Measurements from ENCODE around the gene SLX1A. TPM values are rescaled to one million over a fixed set of nuclear protein-coding genes. Genes with fewer than 3 reads are reported as not detected.
A peak's percentile ranks its signal among the peaks of the same experiment; 100 is the strongest.

SLX1A gene
- total and polyA plus RNA-seq, 9 of the 15 experiments (the other 6 are each of a cell fraction or from before 2014, with no cell fraction given): 2.3 to 86.5 (median 11.6) TPM

- TF ChIP-seq NRF1 (conservative IDR thresholded peaks at IDR 0.05 in 1 of 2, IDR thresholded peaks at IDR 0.05 in 1 of 2): peak; percentile 44 to 63; a peak in 3 of 4 replicates
- TF ChIP-seq MAZ (CRISPR knock-in tag; conservative IDR thresholded peaks at IDR 0.05 in 1 of 2, IDR thresholded peaks at IDR 0.05 in 1 of 2): peak in 1 of 2 experiments; percentile 27; a peak in 2 of 4 replicates
- TF ChIP-seq CTBP1 (IDR thresholded peaks at IDR 0.05; ENCODE audit: borderline replicate concordance): peak; percentile 33; the same call in 1 of the 2 replicates
- TF ChIP-seq, protein P1, sequence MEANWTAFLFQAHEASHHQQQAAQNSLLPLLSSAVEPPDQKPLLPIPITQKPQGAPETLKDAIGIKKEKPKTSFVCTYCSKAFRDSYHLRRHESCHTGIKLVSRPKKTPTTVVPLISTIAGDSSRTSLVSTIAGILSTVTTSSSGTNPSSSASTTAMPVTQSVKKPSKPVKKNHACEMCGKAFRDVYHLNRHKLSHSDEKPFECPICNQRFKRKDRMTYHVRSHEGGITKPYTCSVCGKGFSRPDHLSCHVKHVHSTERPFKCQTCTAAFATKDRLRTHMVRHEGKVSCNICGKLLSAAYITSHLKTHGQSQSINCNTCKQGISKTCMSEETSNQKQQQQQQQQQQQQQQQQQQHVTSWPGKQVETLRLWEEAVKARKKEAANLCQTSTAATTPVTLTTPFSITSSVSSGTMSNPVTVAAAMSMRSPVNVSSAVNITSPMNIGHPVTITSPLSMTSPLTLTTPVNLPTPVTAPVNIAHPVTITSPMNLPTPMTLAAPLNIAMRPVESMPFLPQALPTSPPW (CRISPR knock-in tag; IDR thresholded peaks at IDR 0.05): peak; percentile 46
- peak; percentile 36; the same call in 1 of the 2 replicates for TF ChIP-seq SP1 (CRISPR knock-in tag; IDR thresholded peaks at IDR 0.05)
- 0 out of 2 replicates have a peak, but pooled peaks have one; percentile 27 for TF ChIP-seq SIN3B (IDR thresholded peaks at IDR 0.05; ENCODE audit: low read depth)
Measured at GRCh38 chr16:30183233-30184095, 10.2 kb upstream of the SLX1A start, which contains the start of gene CORO1A (continued).

Data from K562 (cell line).